ENCODE measurements around the gene HOMEZ.
"Not testable (repeated sequence)": the region's sequence is repeated elsewhere in the genome, so short reads cannot be mapped to it uniquely, and the experiment has no call there.

HOMEZ gene

DNA sequence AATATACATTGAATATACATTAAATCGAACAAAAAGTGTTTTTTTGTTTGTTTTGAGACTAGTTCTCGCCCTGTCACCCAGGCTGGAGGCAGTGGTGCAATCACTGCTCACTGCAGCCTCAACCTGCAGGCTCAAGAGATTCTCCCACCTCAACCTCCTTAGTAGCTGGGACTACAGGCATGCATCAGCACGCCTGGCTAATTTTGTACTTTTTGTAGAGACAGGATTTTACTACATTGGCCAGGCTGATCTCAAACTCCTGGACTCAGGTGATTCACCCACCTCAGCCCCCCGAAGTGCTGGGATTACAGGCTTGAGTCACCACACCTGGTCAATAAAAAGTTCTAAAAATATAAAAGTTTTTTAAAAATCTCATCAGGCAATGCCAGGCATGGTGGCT is 58.4 kb downstream of the HOMEZ start:
- Histone ChIP-seq H3K27me3 (ENCODE audit: control insufficient read depth in 2 of 2, insufficient read depth in 2 of 2, low read length in 2 of 2) (no peaks in the 10 kb centered on the region), H3K27ac (ENCODE audit: low read depth in 2 of 2, low read length in 2 of 2) (no peak overlapping the region)

DNA sequence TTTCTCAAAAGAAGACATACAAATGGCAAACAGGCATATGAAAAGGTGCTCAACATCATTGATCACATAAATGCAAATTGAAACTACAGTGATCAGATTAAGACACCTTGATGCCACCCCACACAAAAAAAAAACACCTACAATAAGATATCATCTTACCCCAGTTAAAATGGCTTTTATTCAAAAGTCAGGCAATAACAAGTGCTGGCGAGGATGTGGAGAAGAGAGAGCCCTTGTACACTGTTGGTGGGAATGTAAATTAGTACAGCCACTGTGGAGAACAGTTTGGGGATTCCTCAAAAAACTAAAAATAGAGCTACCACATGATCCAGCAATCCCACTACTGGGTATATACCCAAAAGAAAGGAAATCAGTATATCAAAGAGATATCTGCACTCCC is 61.0 kb downstream of the HOMEZ start:
- not testable (repeated sequence) for H3K4me1 ChIP-seq (ENCODE audit: control insufficient read depth in 2 of 2, insufficient read depth in 2 of 2, low read length in 2 of 2); H3K9me3 ChIP-seq (ENCODE audit: control insufficient read depth in 2 of 2, low read length in 2 of 2); H3K36me3 ChIP-seq (ENCODE audit: control insufficient read depth in 2 of 2, insufficient read depth in 2 of 2, low read length in 2 of 2); H3K27me3 ChIP-seq (ENCODE audit: control insufficient read depth in 2 of 2, insufficient read depth in 2 of 2, low read length in 2 of 2); H3K9ac ChIP-seq (ENCODE audit: low read depth in 1 of 2, low read length in 2 of 2); H3K27ac ChIP-seq (ENCODE audit: low read depth in 2 of 2, low read length in 2 of 2); H3K4me3 ChIP-seq (ENCODE audit: low read length in 2 of 2)

More for the DNA sequence above, 58.4 kb downstream of the HOMEZ start:
- H3K4me3 ChIP-seq (ENCODE audit: low read length in 2 of 2) = no peak overlapping the region
- no peak overlapping the region for H3K9ac ChIP-seq (ENCODE audit: low read depth in 1 of 2, low read length in 2 of 2)
- H3K36me3 ChIP-seq (ENCODE audit: control insufficient read depth in 2 of 2, insufficient read depth in 2 of 2, low read length in 2 of 2) = no peaks in the 10 kb centered on the region
- H3K9me3 ChIP-seq (ENCODE audit: control insufficient read depth in 2 of 2, low read length in 2 of 2) = no peaks in the 10 kb centered on the region
- H3K4me1 ChIP-seq (ENCODE audit: control insufficient read depth in 2 of 2, insufficient read depth in 2 of 2, low read length in 2 of 2) = no peaks in the 10 kb centered on the region
